DMS 273 (cell line): ENCODE data around the gene PLCH1.
A peak's percentile ranks its signal among the peaks of the same experiment; 100 is the strongest.

Source experiments
- DNase-seq: peaks from one replicate; lab custom pipeline; 2025; ENCODE audit not compliant: unreplicated experiment; lab: John Stamatoyannopoulos, UW

Gene PLCH1, protein sequence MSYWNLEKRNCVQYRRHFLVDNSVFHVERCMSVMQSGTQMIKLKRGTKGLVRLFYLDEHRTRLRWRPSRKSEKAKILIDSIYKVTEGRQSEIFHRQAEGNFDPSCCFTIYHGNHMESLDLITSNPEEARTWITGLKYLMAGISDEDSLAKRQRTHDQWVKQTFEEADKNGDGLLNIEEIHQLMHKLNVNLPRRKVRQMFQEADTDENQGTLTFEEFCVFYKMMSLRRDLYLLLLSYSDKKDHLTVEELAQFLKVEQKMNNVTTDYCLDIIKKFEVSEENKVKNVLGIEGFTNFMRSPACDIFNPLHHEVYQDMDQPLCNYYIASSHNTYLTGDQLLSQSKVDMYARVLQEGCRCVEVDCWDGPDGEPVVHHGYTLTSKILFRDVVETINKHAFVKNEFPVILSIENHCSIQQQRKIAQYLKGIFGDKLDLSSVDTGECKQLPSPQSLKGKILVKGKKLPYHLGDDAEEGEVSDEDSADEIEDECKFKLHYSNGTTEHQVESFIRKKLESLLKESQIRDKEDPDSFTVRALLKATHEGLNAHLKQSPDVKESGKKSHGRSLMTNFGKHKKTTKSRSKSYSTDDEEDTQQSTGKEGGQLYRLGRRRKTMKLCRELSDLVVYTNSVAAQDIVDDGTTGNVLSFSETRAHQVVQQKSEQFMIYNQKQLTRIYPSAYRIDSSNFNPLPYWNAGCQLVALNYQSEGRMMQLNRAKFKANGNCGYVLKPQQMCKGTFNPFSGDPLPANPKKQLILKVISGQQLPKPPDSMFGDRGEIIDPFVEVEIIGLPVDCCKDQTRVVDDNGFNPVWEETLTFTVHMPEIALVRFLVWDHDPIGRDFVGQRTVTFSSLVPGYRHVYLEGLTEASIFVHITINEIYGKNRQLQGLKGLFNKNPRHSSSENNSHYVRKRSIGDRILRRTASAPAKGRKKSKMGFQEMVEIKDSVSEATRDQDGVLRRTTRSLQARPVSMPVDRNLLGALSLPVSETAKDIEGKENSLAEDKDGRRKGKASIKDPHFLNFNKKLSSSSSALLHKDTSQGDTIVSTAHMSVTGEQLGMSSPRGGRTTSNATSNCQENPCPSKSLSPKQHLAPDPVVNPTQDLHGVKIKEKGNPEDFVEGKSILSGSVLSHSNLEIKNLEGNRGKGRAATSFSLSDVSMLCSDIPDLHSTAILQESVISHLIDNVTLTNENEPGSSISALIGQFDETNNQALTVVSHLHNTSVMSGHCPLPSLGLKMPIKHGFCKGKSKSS (N-terminal part only)

DNA sequence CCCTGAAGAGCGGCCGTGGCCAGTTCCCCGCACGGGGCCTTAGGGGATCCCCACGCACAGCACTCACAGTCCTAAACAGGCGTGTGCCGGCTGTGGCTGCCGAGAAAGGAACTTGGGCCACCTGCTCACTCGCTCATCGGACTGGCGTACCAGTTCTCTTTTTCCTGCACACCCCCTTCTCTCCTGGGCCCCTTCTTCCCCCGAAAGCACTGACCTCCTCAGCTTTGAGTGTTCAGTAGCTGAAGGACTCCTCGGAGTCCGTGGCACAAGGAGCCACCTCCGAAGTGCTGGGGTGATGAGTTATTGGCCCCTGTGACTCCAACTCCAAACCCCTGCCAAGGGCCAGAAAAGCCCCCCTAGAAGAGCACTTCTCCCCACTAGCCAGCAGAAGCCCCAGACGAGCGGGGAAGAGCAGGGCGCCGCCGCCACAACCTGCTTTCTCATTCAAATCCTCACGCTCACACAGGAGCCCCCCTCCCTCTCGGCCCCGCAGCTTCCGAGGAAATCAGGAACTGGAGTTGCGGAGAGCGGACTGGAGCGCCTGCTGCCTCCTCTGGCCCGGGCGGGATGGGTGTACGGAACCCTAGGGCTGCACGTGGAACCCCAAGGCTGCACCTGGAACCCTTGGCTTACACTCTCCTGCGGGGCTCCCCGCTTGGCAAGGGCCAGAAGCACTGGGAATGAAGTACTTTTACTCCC is at the start of gene PLCH1:
Gene PLCH1 (minus strand): TSS at position 446 of the 699 bp plus-strand sequence. CDS start 40,847 bp downstream, outside the sequence.
- peak; percentile 96 for DNase-seq

DNA sequence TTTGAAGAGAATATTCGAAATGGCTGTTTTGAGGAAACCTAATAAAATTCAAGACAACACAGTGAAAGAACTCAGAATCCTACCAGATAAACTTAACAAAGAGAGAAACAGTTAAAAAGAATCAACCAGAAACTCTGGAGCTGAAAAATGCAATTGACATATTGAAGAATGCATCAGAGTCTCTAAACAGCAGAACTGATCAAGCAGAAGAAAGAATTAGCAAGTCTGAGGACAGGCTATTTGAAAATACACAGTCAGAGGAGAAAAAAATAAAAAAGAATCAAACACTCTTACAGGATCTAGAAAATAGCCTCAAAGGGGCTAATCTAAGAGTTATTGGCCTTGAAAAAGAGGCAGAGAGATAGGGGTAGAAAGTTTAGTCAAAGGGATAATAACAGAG is 47.7 kb upstream of the PLCH1 start:
- DNase-seq, result no peak

DNA sequence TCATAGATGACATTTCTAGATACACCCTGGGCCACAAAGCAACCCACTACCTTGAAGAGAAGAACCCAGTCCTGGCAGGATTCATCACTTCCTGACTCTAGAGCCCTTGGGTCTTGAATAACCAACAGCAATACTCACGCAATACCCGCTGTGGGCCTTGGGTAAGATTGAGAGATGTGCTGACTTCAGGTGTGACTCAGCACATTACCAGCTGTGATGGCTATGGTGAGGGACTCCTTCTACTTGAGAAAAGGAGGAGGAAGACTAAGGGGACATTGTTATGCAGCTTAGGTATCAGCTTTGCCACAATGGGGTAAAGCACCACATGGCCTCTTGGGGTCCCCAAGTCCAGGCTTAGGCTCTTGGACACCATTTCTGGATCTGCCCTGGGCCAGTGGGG is 46.3 kb upstream of the PLCH1 start:
- no peak for DNase-seq

DNA sequence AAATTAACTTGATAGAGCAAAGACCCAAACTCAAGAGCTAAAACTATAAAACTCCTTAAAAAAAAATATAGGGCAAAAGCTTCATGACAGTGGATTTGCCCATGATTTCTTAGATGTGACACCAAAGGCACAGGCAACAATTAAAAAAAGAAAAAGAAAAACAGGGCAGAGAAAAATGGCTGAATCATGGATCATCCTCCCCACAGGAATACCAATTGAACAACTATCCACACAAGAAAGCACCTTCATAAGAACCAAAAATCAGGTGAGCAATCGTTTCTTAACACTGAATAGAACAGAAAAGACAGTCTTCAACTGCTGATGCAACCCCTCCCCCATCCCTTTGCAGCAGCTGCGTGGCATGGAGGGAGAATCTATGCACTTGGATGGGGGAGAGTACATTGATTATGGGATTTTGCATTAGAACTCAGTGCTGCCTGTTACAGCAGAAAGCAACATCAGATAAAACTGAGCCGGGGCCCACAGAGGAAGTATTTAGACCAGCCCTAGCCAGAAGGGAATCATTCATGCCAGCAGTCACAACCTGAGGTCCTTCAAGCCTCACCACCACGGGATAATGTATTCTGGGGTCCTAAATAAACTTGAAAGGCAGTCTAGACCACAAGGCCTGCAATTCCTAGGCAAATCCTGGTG is 45.5 kb upstream of the PLCH1 start:
- no peak for DNase-seq

GRCh38 chr3:155785662-155786295 is 40.9 kb upstream of the PLCH1 start:
- peak; percentile 26 for DNase-seq

DNA sequence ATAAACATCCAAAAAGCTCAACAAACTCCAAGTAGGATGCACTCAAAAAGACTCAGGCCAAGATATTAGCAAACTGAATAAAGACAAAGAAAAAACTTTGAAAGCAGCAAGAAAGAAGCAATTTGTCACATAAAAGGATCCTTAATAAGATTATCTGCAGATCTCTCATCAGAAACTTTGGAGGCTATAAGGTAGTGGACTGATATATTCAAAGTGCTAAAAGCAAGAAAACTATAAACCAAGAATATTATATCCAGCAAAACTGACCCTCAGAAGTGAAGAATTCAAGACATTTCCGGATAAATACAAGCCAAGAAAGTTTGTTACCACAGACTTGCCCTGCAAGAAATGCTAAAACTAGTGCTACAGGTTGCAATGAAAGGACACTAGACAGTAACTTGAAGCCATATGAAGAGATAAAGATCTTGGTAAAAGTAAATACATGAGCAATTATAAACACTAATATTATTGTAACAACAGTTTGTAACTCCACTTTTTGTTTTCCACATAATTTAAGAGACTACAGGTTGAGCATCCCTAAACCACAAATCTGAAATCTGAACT is 37.6 kb upstream of the PLCH1 start:
- no peak for DNase-seq

- DNase-seq, result no peak
Observed at GRCh38 chr3:155780291-155780690, 35.4 kb upstream of the PLCH1 start.

GRCh38 chr3:155778462-155778861 is 33.6 kb upstream of the PLCH1 start:
- DNase-seq, result no peak

- no peak for DNase-seq
Observed at GRCh38 chr3:155772801-155773200, 27.9 kb upstream of the PLCH1 start.

DNA sequence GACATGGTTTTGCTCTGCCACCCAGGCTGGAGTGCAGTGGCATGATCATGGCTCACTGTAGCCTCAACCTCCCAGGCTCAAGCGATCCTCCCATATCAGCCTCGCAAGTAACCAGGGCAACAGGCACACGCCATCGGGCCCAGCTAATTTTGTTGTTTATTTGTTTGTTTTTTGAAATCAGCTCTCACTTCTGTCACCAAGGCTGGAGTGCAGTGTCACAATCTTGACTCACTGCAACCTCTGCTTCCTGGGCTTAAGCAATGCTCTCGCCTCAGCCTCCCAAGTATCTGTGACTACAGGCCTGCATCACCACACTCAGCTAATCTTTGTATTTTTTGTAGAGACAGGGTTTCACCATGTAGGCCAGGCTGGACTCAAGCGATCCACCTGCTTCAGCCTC is 26.3 kb upstream of the PLCH1 start:
- no peak for DNase-seq

- DNase-seq, result no peak
Observed at GRCh38 chr3:155766206-155766605, 21.3 kb upstream of the PLCH1 start.

- DNase-seq, result no peak
Observed at GRCh38 chr3:155763870-155764463, 19.1 kb upstream of the PLCH1 start.

- DNase-seq, result no peak
Observed at GRCh38 chr3:155760653-155761052, 15.8 kb upstream of the PLCH1 start.

DNA sequence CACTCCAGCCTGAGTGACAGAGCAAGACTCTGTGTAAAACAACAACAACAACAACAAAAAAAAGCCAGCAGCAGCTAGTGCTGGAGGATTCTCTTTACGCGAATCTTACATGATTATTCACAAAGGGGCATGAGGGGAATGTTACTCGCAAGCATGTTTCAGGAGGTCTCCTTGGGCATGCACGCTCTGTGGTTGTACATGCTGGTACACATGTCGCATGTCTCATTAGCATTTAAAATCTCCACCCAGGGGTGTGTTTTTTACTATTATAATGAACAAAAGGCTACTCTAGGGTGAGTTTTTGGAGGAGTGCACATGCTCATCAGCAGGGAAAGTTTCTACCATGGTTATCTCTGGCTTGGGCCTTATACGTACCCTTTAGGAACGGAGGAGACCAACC is 12.7 kb upstream of the PLCH1 start:
- DNase-seq, result no peak

DNA sequence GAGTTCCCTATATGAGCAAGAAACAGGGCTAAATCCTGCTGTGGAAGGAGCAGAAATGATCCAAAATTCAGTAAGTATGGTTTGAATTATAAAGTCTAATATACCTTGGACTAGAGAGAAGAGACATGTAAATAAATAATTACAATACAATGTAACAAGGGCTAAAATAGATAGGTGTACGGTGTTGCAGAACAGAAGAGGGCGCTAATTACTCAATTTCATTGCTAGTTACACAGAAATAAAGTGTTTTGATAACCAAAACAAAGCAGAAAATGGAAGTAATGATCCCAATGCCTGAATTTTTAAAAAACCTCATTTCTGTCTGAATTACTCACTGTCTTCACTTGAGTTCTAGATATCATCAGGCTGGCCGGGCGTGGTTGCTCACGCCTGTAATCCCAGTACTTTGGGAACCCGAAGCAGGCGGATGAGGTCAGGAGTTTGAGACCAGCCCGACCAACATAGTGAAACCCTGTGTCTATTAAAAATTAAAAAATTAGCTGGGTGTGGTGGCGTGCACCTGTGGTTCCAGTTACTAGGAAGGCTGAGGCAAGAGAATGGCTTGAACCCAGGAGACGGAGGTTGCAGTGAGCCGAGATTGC is 8.3 kb upstream of the PLCH1 start:
- DNase-seq, result peak; percentile 75

DNA sequence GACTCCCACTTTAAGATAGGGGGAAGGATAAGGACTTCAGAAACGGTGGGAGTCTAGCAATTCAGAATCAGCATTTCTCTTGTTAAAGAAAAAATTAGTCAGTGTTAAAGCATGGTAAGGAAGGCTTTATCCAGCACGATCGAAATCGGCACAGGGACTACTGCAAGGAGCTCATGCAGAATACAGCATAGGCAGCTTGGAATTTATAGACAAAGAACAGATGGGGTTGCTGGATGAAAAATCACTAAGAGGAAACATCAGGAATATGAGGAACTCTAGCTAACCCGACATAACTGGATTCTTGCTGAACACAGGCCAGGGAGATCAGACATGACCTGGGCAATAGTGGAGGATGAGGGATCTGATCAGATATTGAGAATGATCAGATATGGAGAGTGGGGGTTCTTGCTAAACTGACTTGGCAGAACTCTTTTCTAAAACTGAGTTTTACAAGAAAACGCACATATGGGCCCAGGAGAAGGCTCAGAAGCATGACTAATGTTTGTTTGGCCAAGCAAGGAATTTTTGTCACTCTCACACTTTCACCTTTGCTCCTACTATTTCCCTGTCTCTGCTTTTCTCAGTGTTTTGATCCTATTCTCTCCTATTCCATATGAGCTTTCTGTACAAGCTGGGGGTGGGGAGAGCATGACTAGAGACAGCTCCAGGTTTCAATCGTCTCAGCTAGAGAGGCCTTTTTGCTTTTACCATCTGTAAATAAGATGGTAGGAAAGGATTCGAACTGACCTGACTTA is 3.9 kb upstream of the PLCH1 start:
- peak; percentile 78 for DNase-seq

DNA sequence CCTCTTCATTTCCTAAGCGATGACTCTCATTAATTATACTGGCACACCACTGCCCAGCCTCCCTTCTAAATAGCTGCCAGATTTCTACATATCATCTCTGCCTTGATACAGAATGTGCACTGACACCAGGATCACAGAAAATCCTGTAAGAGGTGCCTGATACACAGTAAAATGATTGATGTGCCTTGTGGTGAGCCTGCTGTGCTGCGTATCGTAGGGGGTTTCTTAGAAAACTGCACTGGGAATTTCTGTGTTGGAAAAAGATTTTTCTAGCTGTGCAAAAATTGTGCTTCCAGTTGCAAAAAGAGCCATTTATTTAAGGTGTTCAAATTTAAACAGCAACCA is 3.0 kb upstream of the PLCH1 start:
- DNase-seq, result peak; percentile 76
